Gastrocnemius medialis (tissue), 4 donors: Measurements from ENCODE around the gene OR6N2. TPM values are rescaled to one million over a fixed set of nuclear protein-coding genes. Genes with fewer than 3 reads are reported as not detected.

Source experiments
- ATAC-seq, 2 donors: fragments of 150-250 bp; one replicate each; pipeline ENCODE4 v1.9.1; 2016
- DNase-seq, 2 donors: peaks; one replicate each; pipeline ENCODE4 v3.0.0-alpha.2; 2019
- H3K27ac ChIP-seq, 4 donors: fragments of 200-600 bp; sonication (generic); 1 replicate in 1 of 4; 2 replicates in 3 of 4; pipeline ENCODE4 v1.5.1; 2016 to 2018; ENCODE audit warnings: mild to moderate bottlenecking in 2 of 4, moderate library complexity in 1 of 4
- H3K27me3 ChIP-seq, 3 donors: fragments of 200-600 bp; sonication (generic) in 2 of 3; 1 replicate in 1 of 3; 2 replicates in 2 of 3; pipeline versions ENCODE4 v1.5.1 to v1.6.0; 2016 to 2019; ENCODE audit warnings: mild to moderate bottlenecking in 1 of 3, moderate library complexity in 1 of 3
- H3K36me3 ChIP-seq, 2 donors: fragments of 200-600 bp; sonication (generic) in 1 of 2; one replicate each; pipeline ENCODE4 v1.5.1; 2017 to 2018
- H3K4me1 ChIP-seq, 2 donors: fragments of 200-600 bp; sonication (generic) in 1 of 2; one replicate each; pipeline ENCODE4 v1.5.1; 2016 to 2017; ENCODE audit warnings: mild to moderate bottlenecking in 2 of 2
- H3K4me3 ChIP-seq, 4 donors: fragments of 200-600 bp; sonication (generic) in 3 of 4; 1 replicate in 1 of 4; 2 replicates in 3 of 4; pipeline ENCODE4 v1.5.1; 2016 to 2019; ENCODE audit warnings: mild to moderate bottlenecking in 2 of 4
- H3K9me3 ChIP-seq, 3 donors: fragments of 200-600 bp; sonication (generic) in 2 of 3; 1 replicate in 1 of 3; 2 replicates in 2 of 3; pipeline ENCODE4 v1.5.1; 2016 to 2019
- POLR2A ChIP-seq, 2 donors: fragments of 450-650 bp; IDR thresholded peaks; one replicate each; pipeline ENCODE4 v1.6.1; 2017; ENCODE audit warnings: antibody characterized with exemption in 2 of 2, mild to moderate bottlenecking in 2 of 2, moderate library complexity in 2 of 2
- in situ Hi-C, 4 donors: fragments of 200-750 bp; cut with MboI; loops; one replicate each; pipeline versions ENCODE4 v1.15.0 to v1.8.0; 2017; ENCODE audit warnings: low sequenced_read_pairs in 4 of 4
- intact Hi-C: fragments of 100-400 bp; cut with DNase I; formaldehyde crosslinking; loops from one replicate; pipeline ENCODE4 v1.15.1; 2023; ENCODE audit warnings: low total_unique reads
- total RNA-seq, 4 donors: library from RNA; depleted of rRNA; stranded (reverse); fragments of >200 nt; gene quantifications; one replicate each; pipeline versions ENCODE4 v1.1.0 to v1.2.3, GENCODE V29; 2016
- TF ChIP-seq, protein P1 (sequence below), 5 experiments: fragments of 450-650 bp in 3 of 5; fragments of 200-600 bp in 2 of 5; sonication (generic) in 2 of 5; IDR thresholded peaks in 4 of 5; conservative IDR thresholded peaks in 1 of 5; 1 replicate in 4 of 5; 2 replicates in 1 of 5; pipeline ENCODE4 v1.5.1; 2016 to 2019; ENCODE audit warnings: antibody characterized with exemption in 5 of 5, mild to moderate bottlenecking in 3 of 5, moderate library complexity in 3 of 5

OR6N2 gene
- total RNA-seq, 4 donors from 2014 or later, result not detected

DNA sequence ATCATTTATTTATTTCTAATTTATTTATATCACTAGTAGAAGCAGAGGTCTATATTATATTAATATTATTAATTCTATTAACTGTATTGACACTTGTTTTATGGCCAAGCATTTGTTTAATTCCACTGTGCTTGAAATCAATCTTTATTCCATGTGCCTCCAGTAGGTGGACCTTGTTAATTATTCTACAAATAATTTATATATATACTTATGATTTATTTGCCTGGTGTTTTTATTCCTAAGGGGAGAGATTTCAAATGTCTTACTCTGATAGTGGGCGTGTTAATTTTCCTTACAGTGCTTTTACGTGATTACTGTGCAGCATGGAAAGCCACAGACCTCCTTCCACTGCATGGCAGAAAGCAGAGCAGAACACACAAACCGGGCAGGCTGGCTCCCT, 17.5 kb upstream of the OR6N2 start:
- Histone ChIP-seq H3K4me1 (no peaks in the 10 kb centered on the region), H3K36me3 (no peaks in the 10 kb centered on the region), H3K9me3 (no peaks in the 10 kb centered on the region), H3K27me3 (no peaks in the 10 kb centered on the region), H3K27ac (no peak overlapping the region), H3K4me3 (no peak overlapping the region)
- in situ Hi-C loops (no loop called here), intact Hi-C loops (no loop called here)
- no peak for TF ChIP-seq POLR2A (IDR thresholded peaks at IDR 0.05)
- no peak for DNase-seq
- no peak for ATAC-seq

DNA sequence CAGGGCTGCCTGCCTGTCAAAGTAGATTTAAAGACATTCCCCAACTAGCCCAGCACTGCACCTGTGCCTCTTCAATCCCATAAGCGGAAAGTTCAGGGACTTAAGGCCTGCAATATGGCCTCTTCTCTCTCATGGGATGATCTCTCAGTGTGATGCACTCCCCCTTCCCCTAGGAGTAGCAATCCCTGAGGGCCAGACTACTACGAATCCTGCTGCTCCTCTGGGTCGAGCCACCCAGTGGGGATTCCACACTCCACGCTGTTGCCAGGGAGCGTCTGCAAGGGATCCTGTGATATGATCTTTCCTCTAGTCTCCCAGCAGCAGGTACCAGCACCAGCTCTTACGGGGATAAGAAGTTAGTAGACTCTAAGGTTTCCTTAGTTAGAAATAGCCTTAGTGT, 13.2 kb upstream of the OR6N2 start:
- Histone ChIP-seq H3K27ac (no peak overlapping the region), H3K36me3 (no peaks in the 10 kb centered on the region), H3K27me3 (no peaks in the 10 kb centered on the region), H3K4me1 (no peaks in the 10 kb centered on the region), H3K4me3 (no peak overlapping the region), H3K9me3 (no peaks in the 10 kb centered on the region)
- DNase-seq (no peak), ATAC-seq (no peak)
- intact Hi-C loops (no loop called here), in situ Hi-C loops (no loop called here)
- TF ChIP-seq, protein P1, sequence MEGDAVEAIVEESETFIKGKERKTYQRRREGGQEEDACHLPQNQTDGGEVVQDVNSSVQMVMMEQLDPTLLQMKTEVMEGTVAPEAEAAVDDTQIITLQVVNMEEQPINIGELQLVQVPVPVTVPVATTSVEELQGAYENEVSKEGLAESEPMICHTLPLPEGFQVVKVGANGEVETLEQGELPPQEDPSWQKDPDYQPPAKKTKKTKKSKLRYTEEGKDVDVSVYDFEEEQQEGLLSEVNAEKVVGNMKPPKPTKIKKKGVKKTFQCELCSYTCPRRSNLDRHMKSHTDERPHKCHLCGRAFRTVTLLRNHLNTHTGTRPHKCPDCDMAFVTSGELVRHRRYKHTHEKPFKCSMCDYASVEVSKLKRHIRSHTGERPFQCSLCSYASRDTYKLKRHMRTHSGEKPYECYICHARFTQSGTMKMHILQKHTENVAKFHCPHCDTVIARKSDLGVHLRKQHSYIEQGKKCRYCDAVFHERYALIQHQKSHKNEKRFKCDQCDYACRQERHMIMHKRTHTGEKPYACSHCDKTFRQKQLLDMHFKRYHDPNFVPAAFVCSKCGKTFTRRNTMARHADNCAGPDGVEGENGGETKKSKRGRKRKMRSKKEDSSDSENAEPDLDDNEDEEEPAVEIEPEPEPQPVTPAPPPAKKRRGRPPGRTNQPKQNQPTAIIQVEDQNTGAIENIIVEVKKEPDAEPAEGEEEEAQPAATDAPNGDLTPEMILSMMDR (IDR thresholded peaks at IDR 0.05 in 4 of 5, conservative IDR thresholded peaks at IDR 0.05 in 1 of 5), result no peak

DNA sequence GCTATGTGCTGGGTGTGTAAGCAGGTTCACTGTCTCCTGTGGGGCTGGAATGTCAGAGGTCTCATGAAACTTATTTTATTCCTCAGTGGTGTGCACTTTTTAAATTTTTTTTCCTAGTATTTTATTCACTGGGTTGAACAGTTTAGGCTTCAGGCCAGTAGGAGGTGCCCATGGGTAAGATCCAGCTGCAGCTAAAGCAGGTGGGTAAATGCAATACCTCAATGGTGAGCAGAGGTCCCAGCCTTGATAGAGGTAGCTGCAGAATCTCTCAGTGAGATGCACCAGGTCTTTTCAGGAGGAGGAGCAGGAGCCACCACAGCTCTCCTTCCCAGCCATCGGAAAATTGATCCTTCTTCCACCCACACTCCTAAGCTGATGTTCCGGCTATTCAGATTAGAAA, 12.6 kb upstream of the OR6N2 start:
- no peak for DNase-seq
- no peaks in the 10 kb centered on the region for H3K36me3 ChIP-seq
- in situ Hi-C loops, result no loop called here

DNA sequence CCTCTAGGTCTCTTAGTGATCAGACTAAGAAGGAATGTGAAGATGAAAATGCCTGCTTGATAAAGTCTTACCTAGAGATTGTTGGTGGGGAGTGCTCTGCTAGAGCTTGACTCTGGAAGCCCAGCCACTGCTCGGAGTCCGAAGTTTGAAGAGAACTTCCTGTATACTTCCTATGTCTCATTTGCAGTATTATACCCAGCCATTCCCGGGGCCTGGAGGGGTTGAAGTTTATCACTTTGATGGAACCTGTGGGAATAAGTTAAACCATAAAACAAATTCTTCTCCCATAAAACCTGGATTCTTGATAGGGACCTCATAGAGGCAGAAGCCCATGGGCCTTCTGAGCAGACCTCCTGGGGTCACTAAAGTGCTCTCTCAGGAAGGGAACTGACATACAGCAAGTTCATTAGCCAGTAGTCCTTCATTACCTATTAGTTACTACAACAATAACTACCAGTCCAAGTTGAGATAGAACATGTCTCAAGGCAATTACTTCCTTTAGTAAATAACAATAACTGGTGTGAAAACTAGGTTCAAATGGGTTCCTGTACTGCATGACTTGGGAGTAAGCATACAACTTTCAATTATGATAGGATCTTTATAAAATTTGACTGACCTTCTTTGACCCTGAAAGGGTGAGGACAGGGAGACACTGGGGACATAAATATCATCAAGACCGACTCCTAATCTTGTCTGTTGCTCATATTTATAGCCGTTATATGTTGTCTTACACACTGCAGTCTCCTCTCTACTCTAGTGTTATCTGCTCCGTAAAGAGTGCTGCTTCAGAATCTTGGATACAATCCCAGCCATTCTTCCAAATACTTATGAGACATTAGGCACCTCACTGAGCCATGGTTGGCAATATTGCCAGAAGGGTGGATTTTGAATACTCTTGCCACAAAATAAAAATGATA, 8.8 kb downstream of the OR6N2 start, which contains the start of gene OR6N1:
Gene OR6N1, minus strand, starts transcription at position 246 of the 917 bp plus-strand sequence. CDS start 5,513 bp downstream, outside the sequence.
- intact Hi-C loops, result no loop called here
- Histone ChIP-seq H3K4me3 (no peak within 1 kb of the TSS), H3K9me3 (no peaks in the 10 kb centered on the region), H3K4me1 (no peaks in the 10 kb centered on the region), H3K27ac (no peak within 1 kb of the TSS), H3K36me3 (no peaks in the 10 kb centered on the region), H3K27me3 (no peaks in the 10 kb centered on the region)
- TF ChIP-seq, protein P1 (IDR thresholded peaks at IDR 0.05 in 4 of 5, conservative IDR thresholded peaks at IDR 0.05 in 1 of 5), result no peak
- no peak for TF ChIP-seq POLR2A (IDR thresholded peaks at IDR 0.05)
- DNase-seq (no peak), ATAC-seq (no peak)
- in situ Hi-C loops, result no loop called here

More for the DNA sequence above, 12.6 kb upstream of the OR6N2 start:
- ATAC-seq, result no peak
- H3K4me1 ChIP-seq, result no peaks in the 10 kb centered on the region
- intact Hi-C loops, result no loop called here
- H3K27me3 ChIP-seq, result no peaks in the 10 kb centered on the region
- TF ChIP-seq, protein P1 (IDR thresholded peaks at IDR 0.05 in 4 of 5, conservative IDR thresholded peaks at IDR 0.05 in 1 of 5), result no peak
- no peak for TF ChIP-seq POLR2A (IDR thresholded peaks at IDR 0.05)
- no peaks in the 10 kb centered on the region for H3K9me3 ChIP-seq
- H3K27ac ChIP-seq, result no peak overlapping the region
- H3K4me3 ChIP-seq, result no peak overlapping the region

DNA sequence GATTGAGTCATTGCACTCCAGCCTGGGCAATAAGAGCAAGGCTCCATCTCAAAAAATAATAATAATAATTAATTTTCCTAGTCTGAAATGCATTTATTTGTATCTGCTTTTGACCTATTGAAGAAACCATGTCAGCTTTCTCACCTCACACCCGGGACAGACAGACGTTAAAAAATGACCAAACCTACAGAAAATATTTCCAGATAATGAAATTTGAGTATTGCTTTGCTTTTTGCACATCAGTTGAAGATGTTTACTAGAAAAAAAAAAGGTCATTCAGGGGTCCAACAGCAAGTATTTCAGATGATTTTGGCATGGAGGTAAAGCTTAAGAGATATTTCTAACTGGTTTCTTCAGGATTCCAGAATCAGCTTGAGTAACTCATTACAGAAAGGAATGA, 26.6 kb downstream of the OR6N2 start, which contains the start of gene OR6K6:
Gene OR6K6, plus strand, starts transcription at position 301 of the 400 bp plus-strand sequence. CDS start 168 bp downstream, outside the sequence.
- Histone ChIP-seq H3K4me3 (no peak within 1 kb of the TSS), H3K9me3 (no peaks in the 10 kb centered on the region), H3K27ac (no peak within 1 kb of the TSS), H3K27me3 (no peaks in the 10 kb centered on the region), H3K36me3 (no peaks in the 10 kb centered on the region), H3K4me1 (no peaks in the 10 kb centered on the region)
- in situ Hi-C loops (no loop called here), intact Hi-C loops (no loop called here)
- ATAC-seq (no peak), DNase-seq (no peak)
- TF ChIP-seq POLR2A (IDR thresholded peaks at IDR 0.05), result no peak
- TF ChIP-seq, protein P1 (IDR thresholded peaks at IDR 0.05 in 4 of 5, conservative IDR thresholded peaks at IDR 0.05 in 1 of 5), result no peak
